Measurements from ENCODE around the gene GABRR2.

GABRR2 gene

GRCh38 chr6:89315249-89315885 lies at the start of gene GABRR2:
TSS of gene GABRR2 (minus strand) at chr6:89315299. CDS start at chr6:89315165, 134 bp downstream.
- H3K4me1 ChIP-seq (ENCODE audit: control insufficient read depth, insufficient read depth, low read length) = peaks cover 12% of the 10 kb centered on the region
- ChIA-PET CTCF (interaction anchor here (0.5 to 1.9 kb wide), 6 partner anchors 9 to 57 kb away, joined by 3 to 8 read pairs (median 4); no protein-coding TSS in a partner anchor), POLR2A (no interaction called here)
- H3K27ac ChIP-seq (ENCODE audit: extremely low read depth, low read depth, low read length) = no peak within 1 kb of the TSS
- H3K4me3 ChIP-seq (ENCODE audit: low read depth, low read length) = no peak within 1 kb of the TSS
- no peaks in the 10 kb centered on the region for H3K36me3 ChIP-seq (ENCODE audit: control insufficient read depth in 2 of 2, insufficient read depth in 1 of 2, low read length in 2 of 2)
- H3K9me3 ChIP-seq (ENCODE audit: control insufficient read depth, insufficient read depth, low read depth, low read length) = no peaks in the 10 kb centered on the region
- TF ChIP-seq ZFP37 (tag by site-specific recombination; IDR thresholded peaks at IDR 0.05) (no peak), REPIN1 (tag by site-specific recombination; IDR thresholded peaks at IDR 0.05; ENCODE audit: low read depth) (no peak)

- Histone ChIP-seq H3K4me1 (ENCODE audit: control insufficient read depth, insufficient read depth, low read length) (no peaks in the 10 kb centered on the region), H3K9me3 (ENCODE audit: control insufficient read depth, insufficient read depth, low read depth, low read length) (no peaks in the 10 kb centered on the region), H3K36me3 (ENCODE audit: control insufficient read depth in 2 of 2, insufficient read depth in 1 of 2, low read length in 2 of 2) (peaks cover 0 to 11% of the 10 kb centered on the region in 2 experiments; a peak in 2 of 3 replicates), H3K4me3 (ENCODE audit: low read depth, low read length) (no peak overlapping the region), H3K27ac (ENCODE audit: extremely low read depth, low read depth, low read length) (no peak overlapping the region)
- CTCF ChIA-PET = interaction anchor here (0.5 to 6.6 kb wide), 9 partner anchors 8 to 1758 kb away, joined by 3 to 64 read pairs (median 4); no protein-coding TSS in a partner anchor
- POLR2A ChIA-PET = interaction anchor here (1.4 kb wide), 1 partner anchor 12 kb away, joined by 4 read pairs; no protein-coding TSS in a partner anchor
- TF ChIP-seq ZNF521 (tag by site-specific recombination; IDR thresholded peaks at IDR 0.05) (no peak), ZNF341 (tag by site-specific recombination; IDR thresholded peaks at IDR 0.05; ENCODE audit: low read depth) (no peak), ZNF37A (tag by site-specific recombination; IDR thresholded peaks at IDR 0.05) (no peak), GLIS2 (tag by site-specific recombination; IDR thresholded peaks at IDR 0.05) (no peak), ZBTB20 (tag by site-specific recombination; IDR thresholded peaks at IDR 0.05) (no peak), ATF2 (tag by site-specific recombination; IDR thresholded peaks at IDR 0.05; ENCODE audit: low read depth) (no peak)
Observed at GRCh38 chr6:89364586-89364985, 49.5 kb upstream of the GABRR2 start.

DNA sequence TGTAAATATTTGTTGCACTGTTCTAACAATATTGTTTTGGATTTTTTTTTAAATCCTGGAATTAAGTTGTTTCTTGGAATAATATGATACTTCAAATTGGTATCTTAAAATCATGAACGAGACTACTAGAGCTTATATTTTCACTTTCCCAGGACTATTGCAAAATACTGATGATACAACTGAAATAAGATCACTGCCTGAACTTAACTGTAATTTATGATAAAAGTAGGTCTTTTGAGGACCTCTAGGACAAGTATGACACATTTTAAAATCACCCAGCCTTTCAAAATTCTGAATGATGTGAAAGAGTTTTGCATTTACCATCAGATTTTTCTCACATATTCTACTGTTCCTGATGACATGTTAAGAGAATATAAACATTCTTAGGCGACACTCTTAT lies 46.1 kb upstream of the GABRR2 start:
- TF ChIP-seq ZNF16 (tag by site-specific recombination; IDR thresholded peaks at IDR 0.05; ENCODE audit: low read depth) (no peak), HOXC10 (CRISPR knock-in tag; IDR thresholded peaks at IDR 0.05) (no peak), ZFP37 (tag by site-specific recombination; IDR thresholded peaks at IDR 0.05) (no peak), ZNF114 (tag by site-specific recombination; IDR thresholded peaks at IDR 0.05) (no peak), ZBTB8A (tag by site-specific recombination; IDR thresholded peaks at IDR 0.05) (no peak), ZNF544 (tag by site-specific recombination; IDR thresholded peaks at IDR 0.05) (no peak), SP7 (tag by site-specific recombination; IDR thresholded peaks at IDR 0.05) (no peak)
- Histone ChIP-seq H3K36me3 (ENCODE audit: control insufficient read depth in 2 of 2, insufficient read depth in 1 of 2, low read length in 2 of 2) (no peaks in the 10 kb centered on the region; a peak in 1 of 3 replicates), H3K9me3 (ENCODE audit: control insufficient read depth, insufficient read depth, low read depth, low read length) (no peaks in the 10 kb centered on the region), H3K4me1 (ENCODE audit: control insufficient read depth, insufficient read depth, low read length) (no peaks in the 10 kb centered on the region), H3K4me3 (ENCODE audit: low read depth, low read length) (no peak overlapping the region), H3K27ac (ENCODE audit: extremely low read depth, low read depth, low read length) (no peak overlapping the region)
- CTCF ChIA-PET = interaction anchor here (0.6 to 6.6 kb wide), 6 partner anchors 11 to 378 kb away, joined by 3 to 64 read pairs (median 3); no protein-coding TSS in a partner anchor
- POLR2A ChIA-PET = no interaction called here

DNA sequence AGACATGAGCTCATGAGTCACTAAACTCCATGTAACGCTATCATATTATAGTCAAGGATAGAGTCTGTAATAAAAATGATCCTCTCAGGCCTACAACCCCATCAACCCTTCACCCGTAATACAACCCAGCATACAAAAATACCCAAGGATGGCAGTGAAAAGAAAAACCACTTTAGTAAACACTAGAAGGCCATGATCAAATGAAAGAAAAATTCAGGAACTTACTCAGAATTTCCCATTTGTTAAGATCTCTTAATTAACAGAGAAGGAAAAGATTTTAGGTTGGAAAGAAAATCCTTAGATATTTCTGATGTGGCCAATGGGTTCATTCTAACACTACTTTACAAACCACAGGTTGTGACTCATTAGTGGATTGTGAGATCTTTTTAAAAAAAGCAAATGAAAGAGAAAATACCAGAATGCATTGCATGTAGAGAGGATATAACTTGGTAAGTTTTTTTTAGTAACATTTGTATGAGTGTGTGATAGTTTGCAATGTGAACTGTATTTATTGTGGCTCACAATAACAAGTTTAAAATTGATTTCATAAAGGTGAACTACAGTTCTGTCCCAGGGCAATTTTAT lies 45.4 kb upstream of the GABRR2 start:
- no peak overlapping the region for H3K4me3 ChIP-seq (ENCODE audit: low read depth, low read length)
- no peak overlapping the region for H3K27ac ChIP-seq (ENCODE audit: extremely low read depth, low read depth, low read length)
- TF ChIP-seq ZNF792 (tag by site-specific recombination; IDR thresholded peaks at IDR 0.05) = no peak
- TF ChIP-seq, protein P1, sequence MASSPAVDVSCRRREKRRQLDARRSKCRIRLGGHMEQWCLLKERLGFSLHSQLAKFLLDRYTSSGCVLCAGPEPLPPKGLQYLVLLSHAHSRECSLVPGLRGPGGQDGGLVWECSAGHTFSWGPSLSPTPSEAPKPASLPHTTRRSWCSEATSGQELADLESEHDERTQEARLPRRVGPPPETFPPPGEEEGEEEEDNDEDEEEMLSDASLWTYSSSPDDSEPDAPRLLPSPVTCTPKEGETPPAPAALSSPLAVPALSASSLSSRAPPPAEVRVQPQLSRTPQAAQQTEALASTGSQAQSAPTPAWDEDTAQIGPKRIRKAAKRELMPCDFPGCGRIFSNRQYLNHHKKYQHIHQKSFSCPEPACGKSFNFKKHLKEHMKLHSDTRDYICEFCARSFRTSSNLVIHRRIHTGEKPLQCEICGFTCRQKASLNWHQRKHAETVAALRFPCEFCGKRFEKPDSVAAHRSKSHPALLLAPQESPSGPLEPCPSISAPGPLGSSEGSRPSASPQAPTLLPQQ (tag by site-specific recombination; IDR thresholded peaks at IDR 0.05) = no peak
- no peak for TF ChIP-seq SP2 (tag by site-specific recombination; IDR thresholded peaks at IDR 0.05)
- no peak for TF ChIP-seq ZNF777 (tag by site-specific recombination; IDR thresholded peaks at IDR 0.05; ENCODE audit: borderline replicate concordance)
- no peak for TF ChIP-seq ZNF473 (tag by site-specific recombination; IDR thresholded peaks at IDR 0.05)
- TF ChIP-seq ZNF843 (tag by site-specific recombination; IDR thresholded peaks at IDR 0.05) = no peak
- TF ChIP-seq SALL2 (tag by site-specific recombination; IDR thresholded peaks at IDR 0.05; ENCODE audit: borderline replicate concordance) = no peak
- no peaks in the 10 kb centered on the region for H3K9me3 ChIP-seq (ENCODE audit: control insufficient read depth, insufficient read depth, low read depth, low read length)
- ChIA-PET CTCF (interaction anchor here (0.6 to 6.6 kb wide), 5 partner anchors 12 to 72 kb away, joined by 3 to 64 read pairs (median 4); no protein-coding TSS in a partner anchor), POLR2A (no interaction called here)
- no peaks in the 10 kb centered on the region for H3K4me1 ChIP-seq (ENCODE audit: control insufficient read depth, insufficient read depth, low read length)
- H3K36me3 ChIP-seq (ENCODE audit: control insufficient read depth in 2 of 2, insufficient read depth in 1 of 2, low read length in 2 of 2) = no peaks in the 10 kb centered on the region
